Liver (tissue), 9 donors: ENCODE measurements around the gene AFP. TPM values are rescaled to one million over a fixed set of nuclear protein-coding genes. Genes with fewer than 3 reads are reported as not detected.

Experiments used
- DNase-seq: peaks from one replicate; pipeline ENCODE4 v3.0.0-alpha.2; 2017; ENCODE audit warnings: low spot score
- H3K27ac ChIP-seq, 2 donors: one replicate each; pipeline ENCODE4 v1.7.0; 2013; ENCODE audit warnings: inconsistent platforms in 2 of 2, low read length in 2 of 2, control low read depth in 1 of 2, low read depth in 1 of 2, mild to moderate bottlenecking in 1 of 2
- H3K27me3 ChIP-seq, 4 donors: one replicate each; pipeline versions ENCODE4 v1.6.1 to v1.7.0; 2013; ENCODE audit warnings: low read length in 3 of 4, inconsistent platforms in 1 of 4, mild to moderate bottlenecking in 1 of 4, moderate library complexity in 1 of 4; ENCODE audit not compliant: control insufficient read depth in 4 of 4, insufficient read depth in 4 of 4
- H3K36me3 ChIP-seq, 4 donors: one replicate each; pipeline versions ENCODE4 v1.6.1 to v1.7.0; 2013; ENCODE audit warnings: low read length in 3 of 4, mild to moderate bottlenecking in 3 of 4, low read depth in 1 of 4, moderate library complexity in 1 of 4; ENCODE audit not compliant: control insufficient read depth in 4 of 4, insufficient read depth in 3 of 4
- H3K4me1 ChIP-seq, 4 donors: one replicate each; pipeline versions ENCODE4 v1.6.1 to v1.7.0; 2013; ENCODE audit warnings: low read length in 3 of 4, mild to moderate bottlenecking in 3 of 4, moderate library complexity in 1 of 4; ENCODE audit not compliant: control insufficient read depth in 4 of 4, insufficient read depth in 4 of 4
- H3K4me3 ChIP-seq, 3 donors: one replicate each; pipeline versions ENCODE4 v1.6.1 to v1.7.0; 2013; ENCODE audit warnings: low read length in 3 of 3, control low read depth in 1 of 3, low read depth in 1 of 3, mild to moderate bottlenecking in 1 of 3
- H3K9ac ChIP-seq, 2 donors: one replicate each; pipeline ENCODE4 v1.7.0; 2013; ENCODE audit warnings: low read length in 2 of 2, mild to moderate bottlenecking in 2 of 2, moderate library complexity in 2 of 2, control low read depth in 1 of 2, low read depth in 1 of 2
- H3K9me3 ChIP-seq, 4 donors: one replicate each; pipeline versions ENCODE4 v1.6.1 to v1.7.0; 2013; ENCODE audit warnings: low read length in 3 of 4; ENCODE audit not compliant: control insufficient read depth in 4 of 4
- ATF3 ChIP-seq: IDR thresholded peaks from 2 replicates; pipeline ENCODE4 v1.6.1; 2016; ENCODE audit warnings: antibody characterized with exemption
- CTCF ChIP-seq: fragments of 150-350 bp; IDR thresholded peaks from 2 replicates; pipeline ENCODE4 v1.5.1; 2017; ENCODE audit warnings: improper control_type of control experiment, low read depth, low read length; ENCODE audit not compliant: missing input control
- EGR1 ChIP-seq, 2 donors: IDR thresholded peaks; 2 replicates each; pipeline ENCODE4 v1.6.1; 2016 to 2018; ENCODE audit warnings: antibody characterized with exemption in 2 of 2, low read depth in 2 of 2
- FOXA1 ChIP-seq: IDR thresholded peaks from 2 replicates; pipeline ENCODE4 v1.6.1; 2016; ENCODE audit warnings: antibody characterized with exemption
- FOXA2 ChIP-seq: IDR thresholded peaks from 2 replicates; pipeline ENCODE4 v1.6.1; 2016; ENCODE audit warnings: antibody characterized with exemption
- GABPA ChIP-seq, 2 donors: IDR thresholded peaks in 1 of 2; conservative IDR thresholded peaks in 1 of 2; 2 replicates each; pipeline ENCODE4 v1.6.1; 2016; ENCODE audit warnings: antibody characterized with exemption in 2 of 2, mild to moderate bottlenecking in 1 of 2, moderate library complexity in 1 of 2
- HNF4A ChIP-seq, 2 donors: conservative IDR thresholded peaks; 2 replicates each; pipeline ENCODE4 v1.6.1; 2016; ENCODE audit warnings: antibody characterized with exemption in 2 of 2, mild to moderate bottlenecking in 2 of 2
- HNF4G ChIP-seq: IDR thresholded peaks from 2 replicates; pipeline ENCODE4 v1.6.1; 2016; ENCODE audit warnings: antibody characterized with exemption
- JUND ChIP-seq, 2 donors: IDR thresholded peaks; 2 replicates each; pipeline ENCODE4 v1.6.1; 2016; ENCODE audit warnings: antibody characterized with exemption in 2 of 2
- MAX ChIP-seq: IDR thresholded peaks from 2 replicates; pipeline ENCODE4 v1.6.1; 2016; ENCODE audit warnings: antibody characterized with exemption
- NR2F2 ChIP-seq: IDR thresholded peaks from 2 replicates; pipeline ENCODE4 v1.6.1; 2016; ENCODE audit warnings: antibody characterized with exemption
- RAD21 ChIP-seq, 2 donors: IDR thresholded peaks; 2 replicates each; pipeline ENCODE4 v1.6.1; 2016; ENCODE audit warnings: antibody characterized with exemption in 2 of 2, mild to moderate bottlenecking in 2 of 2
- REST ChIP-seq: IDR thresholded peaks from 2 replicates; pipeline ENCODE4 v1.6.1; 2016; ENCODE audit warnings: antibody characterized with exemption, mild to moderate bottlenecking
- RXRA ChIP-seq, 2 donors: IDR thresholded peaks; 2 replicates each; pipeline ENCODE4 v1.6.1; 2017 to 2018; ENCODE audit warnings: antibody characterized with exemption in 2 of 2, mild to moderate bottlenecking in 1 of 2
- SP1 ChIP-seq: IDR thresholded peaks from 2 replicates; pipeline ENCODE4 v1.6.1; 2018; ENCODE audit warnings: antibody characterized with exemption, mild to moderate bottlenecking
- TAF1 ChIP-seq: conservative IDR thresholded peaks from 2 replicates; pipeline ENCODE4 v1.6.1; 2016; ENCODE audit warnings: antibody characterized with exemption, mild to moderate bottlenecking
- YY1 ChIP-seq: IDR thresholded peaks from 2 replicates; pipeline ENCODE4 v1.6.1; 2016; ENCODE audit warnings: antibody characterized with exemption, mild to moderate bottlenecking
- WGBS: extraction: QIAGEN DNeasy Blood & Tissue Kit; methylation state at CpG from one replicate; pipeline ENCODE4 v1.1.7; 2013; 5-methylcytosine and 5-hydroxymethylcytosine counted together
- polyA plus RNA-seq, 2 donors: library from polyadenylated mRNA; stranded (reverse) in 1 of 2; unstranded in 1 of 2; fragments of 200-250 nt in 1 of 2; fragments of >200 nt in 1 of 2; fragmentation: Nextera tagmentation in 1 of 2; extraction: Ambion mirVana in 1 of 2; gene quantifications; one replicate each; pipeline versions ENCODE4 v1.2.1 to v1.2.3, GENCODE V29; 2013 to 2015
- total RNA-seq, 2 donors: library from RNA; depleted of rRNA; stranded (reverse); fragments of >200 nt; gene quantifications; one replicate each; pipeline ENCODE4 v1.2.3, GENCODE V29; 2014
- donor health status: healthy.
- donor health status: healthy.
- donor health status: healthy.
- donor health status: healthy.
- donor health status: healthy.

Gene AFP
- total and polyA plus RNA-seq, 4 donors, result 1.0 to 3,875 (median 5.7) TPM

GRCh38 chr4:73434311-73434710 is 1.7 kb upstream of the AFP start:
- TF ChIP-seq RXRA (IDR thresholded peaks at IDR 0.05) (no peak), HNF4G (no peak), CTCF (peak; percentile 46), YY1 (no peak), FOXA1 (no peak), TAF1 (no peak), NR2F2 (no peak), SP1 (no peak), MAX (no peak), REST (no peak), EGR1 (IDR thresholded peaks at IDR 0.05; ENCODE audit: low read depth in 2 of 2) (no peak), FOXA2 (no peak), GABPA (IDR thresholded peaks at IDR 0.05 in 1 of 2, conservative IDR thresholded peaks at IDR 0.05 in 1 of 2) (no peak), RAD21 (IDR thresholded peaks at IDR 0.05) (peak; percentile 56 to 74), HNF4A (conservative IDR thresholded peaks at IDR 0.05) (no peak)
- no peaks in the 10 kb centered on the region for H3K36me3 ChIP-seq
- no peak for DNase-seq
- WGBS, result 59% methylated on average over 3 of the region's 3 CpGs
- H3K27me3 ChIP-seq, result no peaks in the 10 kb centered on the region
- no peak overlapping the region for H3K27ac ChIP-seq
- no peak overlapping the region for H3K9ac ChIP-seq
- no peaks in the 10 kb centered on the region for H3K9me3 ChIP-seq
- H3K4me1 ChIP-seq, result peaks cover 3 to 29% (median 22%) of the 10 kb centered on the region in 4 donors
- no peak overlapping the region for H3K4me3 ChIP-seq

GRCh38 chr4:73436674-73437557 is 895 bp downstream of the AFP start:
- no peak for TF ChIP-seq REST
- no peak for TF ChIP-seq FOXA2
- TF ChIP-seq RXRA (IDR thresholded peaks at IDR 0.05), result no peak
- TF ChIP-seq EGR1 (IDR thresholded peaks at IDR 0.05; ENCODE audit: low read depth in 2 of 2), result no peak
- TF ChIP-seq HNF4A (conservative IDR thresholded peaks at IDR 0.05), result no peak
- no peak for TF ChIP-seq ATF3
- TF ChIP-seq JUND (IDR thresholded peaks at IDR 0.05), result no peak
- TF ChIP-seq RAD21 (IDR thresholded peaks at IDR 0.05), result no peak
- Histone ChIP-seq H3K9ac (no peak overlapping the region), H3K9me3 (no peaks in the 10 kb centered on the region), H3K27ac (no peak overlapping the region), H3K36me3 (no peaks in the 10 kb centered on the region), H3K4me1 (peaks cover 0 to 16% (median 12%) of the 10 kb centered on the region in 4 donors), H3K27me3 (no peaks in the 10 kb centered on the region), H3K4me3 (no peak overlapping the region)
- 78% methylated on average over 3 of the region's 3 CpGs for WGBS
- no peak for DNase-seq
